Hematopoietic multipotent progenitor cell treated with erythropoietin and hydrocortisone succinate and interleukin-3 and kit ligand, for 4 days (in vitro differentiated cells): ENCODE data around the gene MEGF11.
A peak's percentile ranks its signal among the peaks of the same experiment; 100 is the strongest.

Experiments
- DNase-seq: peaks from one replicate; pipeline ENCODE4 v3.0.0-alpha.2; 2015

Gene MEGF11

GRCh38 chr15:66253418-66254088 lies at the start of gene MEGF11:
MEGF11 (minus strand) TSS chr15:66253750; CDS start chr15:66128403, 125,347 bp downstream.
- no peak for DNase-seq

DNA sequence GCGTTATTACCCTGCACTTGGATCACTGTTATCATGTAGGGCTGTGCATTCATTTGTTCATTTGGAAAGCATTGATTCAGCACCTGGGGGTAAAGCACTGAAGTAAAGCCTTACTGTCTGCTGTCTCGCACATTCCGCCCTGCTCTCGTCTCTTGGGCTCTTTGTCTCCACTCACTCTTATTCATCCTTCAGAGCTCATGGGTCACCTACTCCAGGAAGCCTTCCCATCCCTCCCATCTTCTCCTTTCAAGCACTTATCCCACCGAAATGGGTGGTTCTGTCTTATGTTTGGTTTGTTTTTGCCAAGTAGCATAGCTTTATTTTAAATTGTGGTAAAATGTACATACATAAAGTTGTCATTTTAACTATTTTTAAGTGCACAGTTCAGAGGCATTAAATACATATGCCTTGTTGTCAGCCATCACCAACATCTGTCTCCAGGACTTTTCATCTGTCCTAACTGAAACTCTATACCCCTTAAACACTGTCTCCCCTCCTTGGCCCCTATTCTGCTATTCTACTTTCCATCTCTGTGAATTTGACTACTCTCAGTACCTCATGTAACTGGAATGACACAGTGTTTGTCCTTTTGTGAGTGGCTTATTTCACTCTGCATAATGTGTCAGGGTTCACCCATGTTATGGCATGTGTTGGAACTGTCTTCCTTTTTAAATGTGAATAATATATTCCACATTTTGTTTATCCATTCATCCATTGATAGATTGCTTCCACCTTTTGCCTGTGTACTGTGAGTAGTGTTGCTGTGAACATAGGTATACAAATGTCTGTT lies 49.1 kb upstream of the MEGF11 start:
- no peak for DNase-seq

DNA sequence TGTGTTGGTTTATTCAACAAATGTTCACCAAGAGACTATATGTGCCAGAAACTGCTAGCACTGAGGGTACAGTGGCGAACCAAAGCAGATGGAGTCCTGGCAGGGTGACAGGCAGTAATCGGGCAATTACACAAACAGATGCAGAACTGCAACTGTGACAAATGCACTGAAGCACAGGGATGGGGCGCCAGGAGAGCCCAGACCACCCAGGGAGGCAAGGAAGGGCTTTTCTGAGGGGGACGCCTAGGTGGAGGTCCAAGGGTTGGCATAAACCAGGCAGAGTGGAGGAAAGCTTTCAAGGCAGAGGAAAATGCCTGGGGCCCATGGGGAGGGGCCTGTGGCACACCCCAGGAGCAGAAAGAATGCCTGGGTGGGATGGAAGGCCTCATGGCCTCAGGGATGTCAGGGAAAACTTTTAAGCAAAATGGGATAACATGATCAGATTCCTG lies 45.3 kb upstream of the MEGF11 start:
- no peak for DNase-seq

DNA sequence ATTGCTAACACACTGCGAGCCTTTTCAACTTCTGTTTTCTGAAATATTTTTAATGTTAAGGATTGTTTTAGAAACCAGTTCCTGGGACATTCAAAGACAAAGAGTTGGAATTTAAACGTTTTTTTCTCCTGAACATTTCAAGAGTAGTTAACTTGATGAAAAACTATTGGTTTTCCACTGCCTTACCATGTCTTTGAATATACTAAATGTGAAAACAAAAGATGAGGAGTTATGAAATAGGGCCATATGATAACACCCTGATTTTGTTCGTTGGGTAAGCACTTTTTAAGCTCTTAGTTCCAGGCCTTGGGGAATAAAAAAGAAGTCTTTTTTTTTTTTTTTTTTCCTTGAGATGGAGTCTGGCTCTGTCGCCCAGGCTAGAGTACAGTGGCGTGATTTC lies 42.6 kb upstream of the MEGF11 start:
- no peak for DNase-seq

DNA sequence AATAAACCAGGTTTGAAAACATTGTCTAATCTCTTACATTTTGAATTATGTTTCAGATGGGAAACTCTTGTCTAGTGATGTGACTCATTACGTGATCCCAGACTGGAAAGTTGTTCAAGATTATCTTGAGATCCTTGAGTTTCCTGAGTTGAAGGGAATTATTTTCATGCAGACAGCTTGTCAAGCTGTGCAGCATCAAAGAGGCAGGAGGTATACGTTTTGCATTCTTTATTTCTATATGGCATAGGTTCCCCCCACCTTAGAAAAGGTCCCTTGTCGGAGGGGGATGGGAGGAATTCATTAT lies 41.3 kb upstream of the MEGF11 start:
- DNase-seq = no peak

- DNase-seq = peak; percentile 76
These were observed 40.8 kb upstream of the MEGF11 start for GRCh38 chr15:66294157-66294931.

GRCh38 chr15:66293419-66294156 lies 40.0 kb upstream of the MEGF11 start, which contains the start of gene DIS3L:
DIS3L (plus strand) TSS chr15:66293568; CDS start chr15:66293597, 29 bp downstream.
- DNase-seq = peak; percentile 90

DNA sequence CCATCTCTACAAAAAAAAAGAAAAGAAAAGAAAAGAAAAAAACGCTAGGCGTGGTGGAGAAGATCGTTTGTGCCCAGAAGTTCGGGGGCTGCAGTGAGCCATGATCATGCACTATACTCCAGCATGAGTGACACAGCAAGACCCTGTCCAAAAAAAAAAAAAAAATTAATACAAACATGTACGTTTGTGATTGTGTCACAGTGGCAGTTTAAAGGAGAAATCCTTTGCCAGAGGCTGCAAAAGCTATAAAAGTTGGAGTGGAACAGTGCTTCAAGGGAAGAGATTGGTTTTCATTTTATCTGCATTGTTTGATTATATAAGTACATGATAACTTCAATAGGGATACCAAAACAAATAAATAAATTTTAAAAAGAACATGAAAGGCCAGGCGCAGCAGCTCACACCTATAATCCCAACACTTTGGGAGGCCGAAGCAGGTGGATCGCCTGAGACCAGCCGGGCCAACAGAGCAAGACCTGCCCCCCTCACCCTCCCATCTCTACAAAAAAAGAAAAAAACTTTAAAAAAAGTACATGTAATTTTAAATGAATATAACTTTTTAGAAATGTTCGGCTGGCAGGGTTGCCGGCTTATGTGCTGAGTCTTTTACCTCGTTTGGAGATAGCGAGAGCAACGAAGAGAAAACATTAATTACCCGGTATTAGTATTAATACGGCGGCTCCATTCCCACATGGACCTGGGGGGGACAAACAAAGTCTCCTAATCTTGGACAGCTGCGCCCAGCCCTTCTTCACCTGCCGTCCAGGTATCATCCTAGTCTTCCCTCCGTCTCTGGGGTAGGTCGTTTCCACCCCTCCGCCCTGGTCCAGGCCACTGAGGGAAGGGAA lies 39.2 kb upstream of the MEGF11 start:
- DNase-seq = peak; percentile 68

- DNase-seq = peak; percentile 69
These were observed 38.4 kb upstream of the MEGF11 start for GRCh38 chr15:66291816-66292570.

- DNase-seq = no peak
These were observed 37.0 kb upstream of the MEGF11 start for GRCh38 chr15:66290518-66290917.

DNA sequence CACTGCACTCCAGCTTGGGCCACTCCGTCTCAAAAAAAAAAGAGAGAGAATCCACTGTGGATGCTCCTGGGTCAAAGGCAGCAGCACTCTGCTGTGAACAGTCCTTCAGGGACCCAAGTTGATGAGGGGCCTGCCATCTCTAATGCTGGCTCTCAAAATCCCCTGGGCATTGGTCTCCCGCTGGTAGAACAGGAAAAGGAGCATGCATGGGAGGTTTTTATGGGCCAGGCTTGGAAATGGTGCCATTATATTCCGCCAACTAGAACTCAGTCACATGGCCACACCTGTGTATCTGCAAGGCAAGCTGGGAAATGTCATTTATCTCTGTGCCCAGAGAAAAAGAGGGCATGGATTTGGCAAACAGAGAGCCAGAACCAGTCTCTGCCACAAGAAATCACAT lies 36.5 kb upstream of the MEGF11 start:
- no peak for DNase-seq

- DNase-seq = no peak
These were observed 35.1 kb upstream of the MEGF11 start for GRCh38 chr15:66288551-66289185.

DNA sequence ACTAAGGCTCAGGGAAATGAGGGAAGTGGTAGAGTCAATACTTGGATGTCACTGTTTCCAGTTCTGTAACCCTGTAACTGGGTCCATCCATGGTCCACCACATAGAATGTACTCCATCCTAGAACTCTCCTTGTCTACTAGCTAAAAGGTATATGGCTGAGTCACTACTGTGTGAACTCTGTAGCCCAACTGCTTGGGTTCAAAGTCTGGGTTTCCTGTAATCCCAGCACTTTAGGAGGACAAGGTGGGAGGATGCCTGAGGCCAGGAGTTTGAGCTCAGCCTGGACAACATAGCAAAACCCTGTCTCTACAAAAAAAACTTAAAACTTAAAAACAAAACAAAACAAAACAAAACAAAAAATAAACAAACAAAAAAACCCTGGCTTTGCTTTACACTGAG lies 34.5 kb upstream of the MEGF11 start:
- no peak for DNase-seq

GRCh38 chr15:66287461-66288057 lies 34.0 kb upstream of the MEGF11 start:
- DNase-seq = peak; percentile 72

GRCh38 chr15:66285533-66286280 lies 32.2 kb upstream of the MEGF11 start:
- DNase-seq = peak; percentile 88

- no peak for DNase-seq
These were observed 30.7 kb upstream of the MEGF11 start for GRCh38 chr15:66284271-66284670.

DNA sequence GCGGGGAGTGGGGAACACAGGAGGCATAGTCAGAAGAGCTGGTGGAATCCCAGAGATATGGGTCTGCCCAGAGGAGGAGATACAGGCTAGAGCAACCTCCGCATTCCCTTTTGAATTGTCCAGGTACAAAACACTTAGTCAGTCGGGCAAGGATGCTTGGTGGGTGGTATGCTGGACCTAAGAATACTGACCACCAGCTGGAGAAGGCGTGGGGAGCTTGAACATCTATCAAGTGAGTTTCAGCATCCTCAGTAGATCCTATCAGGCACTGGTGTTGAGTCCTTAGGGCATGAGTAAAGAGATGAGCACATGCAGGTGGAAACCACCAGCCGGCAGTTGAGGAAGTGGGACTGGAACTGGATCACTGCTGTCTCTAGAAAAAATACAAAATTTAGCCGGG lies 25.1 kb upstream of the MEGF11 start:
- no peak for DNase-seq

DNA sequence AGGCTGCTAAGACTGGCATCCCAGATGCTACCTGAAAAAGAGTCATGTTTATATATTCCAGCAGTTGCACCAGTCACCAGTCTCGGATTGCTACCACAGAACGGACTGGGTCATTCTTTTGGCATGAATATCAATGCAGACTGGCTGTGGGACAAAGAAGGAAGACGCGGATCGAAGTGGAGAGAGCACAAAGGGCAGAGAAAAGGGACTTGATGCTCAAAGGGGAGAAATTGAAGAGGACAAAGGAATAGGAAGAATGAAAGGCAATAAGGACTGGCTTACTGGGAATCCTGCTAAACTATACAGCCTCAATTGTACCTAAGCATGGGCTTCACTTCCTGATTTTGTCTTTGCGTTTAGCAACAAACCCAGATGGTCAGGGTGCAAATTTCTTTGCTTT lies 24.5 kb upstream of the MEGF11 start:
- DNase-seq = no peak

- no peak for DNase-seq
These were observed 23.0 kb upstream of the MEGF11 start for GRCh38 chr15:66276546-66276945.
